Renal pelvis (tissue), 12 donors: ENCODE measurements around the gene AQP12B. TPM values are rescaled to one million over a fixed set of nuclear protein-coding genes. Genes with fewer than 3 reads are reported as not detected.
"Not testable (repeated sequence)": the region's sequence is repeated elsewhere in the genome, so short reads cannot be mapped to it uniquely, and the experiment has no call there.

Experiments used
- DNase-seq: peaks from one replicate; pipeline ENCODE4 v3.0.0-alpha.2; 2013
- long read RNA-seq, 16 experiments: transcript quantifications; one replicate each; lab custom pipeline, GENCODE V29; 2026
- polyA plus RNA-seq, 3 donors: library from polyadenylated mRNA; unstranded; fragments of 120-200 nt; gene quantifications; one replicate each; pipeline ENCODE4 v1.2.1, GENCODE V29; 2013; ENCODE audit not compliant: insufficient read length in 3 of 3

AQP12B gene, protein sequence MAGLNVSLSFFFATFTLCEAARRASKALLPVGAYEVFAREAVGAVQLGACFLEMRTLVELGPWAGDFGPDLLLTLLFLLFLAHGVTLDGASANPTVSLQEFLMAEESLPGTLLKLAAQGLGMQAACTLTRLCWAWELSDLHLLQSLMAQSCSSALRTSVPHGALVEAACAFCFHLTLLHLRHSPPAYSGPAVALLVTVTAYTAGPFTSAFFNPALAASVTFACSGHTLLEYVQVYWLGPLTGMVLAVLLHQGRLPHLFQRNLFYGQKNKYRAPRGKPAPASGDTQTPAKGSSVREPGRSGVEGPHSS
- polyA plus RNA-seq = 1 to 10 TPM in 1 of 3 donors, under 1 TPM in 2; 0.57 to 3.4 (median 0.66) TPM
- long read RNA-seq, donor 1 = 0 reads
- long read RNA-seq, donor 2 = 0 reads
- long read RNA-seq, donor 3 = 0 reads
- long read RNA-seq, donor 4 = 0 reads
- long read RNA-seq, donor 5 = 0 reads
- long read RNA-seq, donor 6 = 0 reads
- long read RNA-seq, donor 7 = 0 reads
- long read RNA-seq, donor 8 = 0 reads
- long read RNA-seq, donor 9 = 0 reads
- long read RNA-seq, donor 10 = 0 reads
- long read RNA-seq, donor 11 = 0 reads
- long read RNA-seq, donor 12 = 0 reads
- long read RNA-seq, donor 13 = 0 reads
- long read RNA-seq, donor 14 = 0 reads
- long read RNA-seq, donor 15 = 0 reads
- long read RNA-seq, donor 16 = 0 reads

DNA sequence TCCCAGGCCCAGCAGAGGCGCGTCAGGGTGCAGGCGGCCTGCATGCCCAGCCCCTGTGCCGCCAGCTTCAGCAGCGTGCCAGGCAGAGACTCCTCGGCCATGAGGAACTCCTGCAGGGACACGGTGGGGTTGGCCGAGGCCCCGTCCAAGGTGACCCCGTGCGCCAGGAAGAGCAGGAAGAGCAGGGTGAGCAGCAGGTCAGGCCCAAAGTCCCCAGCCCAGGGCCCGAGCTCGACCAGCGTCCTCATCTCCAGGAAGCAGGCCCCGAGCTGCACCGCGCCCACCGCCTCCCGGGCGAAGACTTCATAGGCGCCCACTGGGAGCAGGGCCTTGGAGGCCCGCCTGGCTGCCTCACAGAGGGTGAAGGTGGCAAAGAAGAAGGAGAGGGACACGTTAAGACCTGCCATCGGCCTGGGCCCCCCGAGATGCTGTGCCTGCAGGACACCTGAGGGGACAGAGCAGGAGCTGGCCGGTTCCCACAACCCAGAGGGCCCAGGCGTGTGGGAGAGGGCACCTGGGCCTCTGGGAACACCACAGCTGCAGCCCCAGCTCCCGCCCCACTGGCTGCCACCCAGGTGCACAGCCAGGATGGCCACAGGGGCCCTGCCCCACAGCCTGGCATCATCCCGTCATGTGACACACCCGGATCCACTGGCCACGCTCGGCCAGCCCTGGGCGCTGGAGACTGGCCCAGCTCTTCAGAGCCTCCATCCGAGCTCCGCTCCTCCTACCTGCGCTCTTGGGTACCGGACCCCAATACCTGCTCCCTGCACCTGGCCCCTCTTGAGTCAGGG, at the start of gene AQP12B:
AQP12B (minus strand) TSS at position 455 of the 794 bp plus-strand sequence; CDS start at position 407, 48 bp downstream.
- DNase-seq = not testable (repeated sequence)

GRCh38 chr2:240732184-240732583, 49.5 kb upstream of the AQP12B start:
- DNase-seq = no peak

DNA sequence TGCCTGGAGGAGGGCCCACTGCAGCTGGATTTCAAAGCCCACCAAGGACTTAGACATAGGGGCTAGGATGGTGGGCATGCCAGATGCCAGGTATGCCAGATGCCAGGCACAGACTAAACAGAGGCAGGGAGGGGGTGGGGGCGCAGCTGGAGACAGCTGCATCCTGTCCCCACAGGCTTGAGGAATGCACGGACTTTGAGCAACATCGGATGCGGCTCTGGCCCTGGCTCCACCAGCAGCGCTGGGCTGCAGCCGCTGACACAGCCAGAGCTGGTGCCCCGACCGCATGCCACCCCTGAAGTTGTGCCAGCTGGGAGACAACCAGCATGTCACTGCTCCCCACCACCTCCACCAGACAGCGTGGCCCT, 48.5 kb upstream of the AQP12B start:
- DNase-seq = no peak

DNA sequence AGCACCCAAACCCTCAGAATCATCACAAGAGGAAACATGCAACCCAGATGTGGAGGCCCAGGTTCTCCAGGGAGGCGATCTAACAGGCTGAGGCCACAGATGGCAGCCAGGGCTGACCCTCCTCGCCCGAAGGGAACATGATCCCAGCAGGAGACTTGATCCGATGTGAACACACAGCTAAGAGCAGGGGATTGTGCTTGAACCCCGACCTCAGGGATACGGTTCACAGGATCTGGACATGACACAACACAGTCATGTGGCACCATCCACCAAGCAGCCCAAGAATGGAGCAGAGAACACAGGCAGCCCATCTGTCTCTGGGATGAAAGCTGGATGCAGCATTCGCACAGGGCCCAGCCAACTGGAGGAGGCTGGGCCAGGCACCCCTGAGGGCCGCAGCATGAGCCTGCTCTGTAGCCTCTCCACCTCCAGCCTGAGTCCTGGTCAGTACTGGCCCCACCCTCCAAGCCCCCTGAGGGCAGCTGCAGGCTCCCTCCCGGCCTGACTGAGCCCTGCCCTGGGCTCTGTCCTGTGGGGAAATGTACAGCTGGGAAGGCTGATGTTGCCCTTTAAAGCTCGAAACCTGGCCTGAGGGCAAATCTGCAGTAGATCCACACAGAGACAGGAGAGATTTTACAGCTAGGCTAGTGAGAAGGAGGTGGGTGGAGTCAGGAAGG, 48.0 kb upstream of the AQP12B start:
- DNase-seq = peak; percentile 15

GRCh38 chr2:240728827-240729226, 46.1 kb upstream of the AQP12B start:
- no peak for DNase-seq

DNA sequence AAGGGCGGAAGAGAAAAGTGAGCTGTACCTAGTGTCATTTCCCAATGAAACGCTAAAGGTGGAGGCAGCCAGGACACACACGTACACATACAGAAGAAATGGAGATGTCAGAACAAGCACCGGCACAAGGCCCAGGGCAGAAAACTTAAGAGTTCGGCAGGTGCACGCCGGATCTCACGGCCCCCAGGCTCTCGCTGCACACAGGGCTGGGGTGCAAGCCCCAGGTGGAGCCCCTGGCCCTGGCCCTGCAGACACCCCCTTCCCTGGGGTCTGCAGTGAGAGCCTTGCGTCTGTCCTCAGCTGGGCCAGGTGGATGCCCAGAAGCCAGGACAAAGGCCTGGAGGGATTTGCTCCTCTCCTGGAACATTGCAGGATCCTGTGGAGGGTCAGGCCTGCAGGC, 45.7 kb upstream of the AQP12B start:
- DNase-seq = no peak

- no peak for DNase-seq
Observed at GRCh38 chr2:240727913-240728312, 45.2 kb upstream of the AQP12B start.

DNA sequence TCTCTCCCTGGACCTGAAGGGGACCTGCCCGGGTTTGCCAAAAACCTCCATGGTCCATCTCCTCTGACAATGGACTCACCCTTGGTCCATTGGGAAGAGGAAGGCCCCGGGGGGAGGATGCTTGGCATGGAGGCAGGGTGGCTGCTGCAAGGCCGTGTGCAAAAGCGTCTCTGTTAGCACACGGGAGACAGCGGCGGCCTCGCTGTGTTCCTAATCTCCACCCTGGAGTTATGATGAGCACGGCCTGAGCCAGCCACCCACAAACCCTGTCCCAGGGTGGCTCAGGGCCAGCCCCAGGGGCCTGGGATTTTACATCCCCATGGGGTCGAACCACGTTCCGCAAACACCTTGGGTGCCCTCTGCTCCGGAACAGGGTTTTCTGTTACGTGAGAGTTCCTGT, 44.8 kb upstream of the AQP12B start:
- DNase-seq = no peak

- no peak for DNase-seq
Observed at GRCh38 chr2:240726876-240727275, 44.2 kb upstream of the AQP12B start.

DNA sequence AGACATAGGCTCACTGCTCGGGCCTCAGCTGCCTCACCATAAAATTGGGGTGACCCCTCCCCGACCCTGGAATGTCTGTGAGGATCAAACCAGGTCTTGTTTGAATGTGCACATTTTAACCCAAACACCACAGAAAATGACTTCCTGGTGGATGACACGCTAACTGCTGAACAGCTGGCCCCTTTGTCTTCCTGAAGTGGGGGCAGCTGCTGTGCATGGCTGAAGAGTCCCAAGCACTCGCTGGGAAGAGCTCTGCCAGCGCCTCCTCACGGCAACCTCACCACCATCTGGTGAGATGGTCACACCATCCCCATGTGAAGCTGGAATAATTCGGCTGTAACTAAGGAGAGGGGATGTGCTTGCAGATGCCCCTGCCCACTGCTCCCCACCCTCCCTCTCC, 43.0 kb upstream of the AQP12B start:
- DNase-seq = no peak

DNA sequence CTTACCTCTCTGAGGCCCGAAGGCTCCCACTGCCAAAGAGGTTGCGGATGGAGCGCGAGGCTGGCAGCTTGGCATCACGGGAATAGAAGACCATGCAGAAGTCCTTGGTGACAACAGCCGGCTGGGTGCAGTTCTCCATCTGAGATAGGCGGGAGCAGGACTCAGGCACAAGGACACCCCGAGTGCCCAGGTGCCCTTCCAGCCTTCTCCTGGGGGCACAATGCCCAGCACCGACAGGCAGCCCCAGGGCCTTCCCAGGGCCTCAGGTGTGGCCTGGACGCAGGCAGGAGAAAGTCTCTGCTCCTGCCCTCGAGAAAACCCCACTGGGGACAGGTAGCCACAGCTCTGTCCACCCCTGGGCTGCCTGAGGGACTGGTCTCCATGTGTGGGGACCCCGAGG, 42.6 kb upstream of the AQP12B start:
- DNase-seq = no peak

- DNase-seq = no peak
Observed at GRCh38 chr2:240724431-240724830, 41.7 kb upstream of the AQP12B start.

GRCh38 chr2:240723851-240724250, 41.2 kb upstream of the AQP12B start:
- DNase-seq = no peak

DNA sequence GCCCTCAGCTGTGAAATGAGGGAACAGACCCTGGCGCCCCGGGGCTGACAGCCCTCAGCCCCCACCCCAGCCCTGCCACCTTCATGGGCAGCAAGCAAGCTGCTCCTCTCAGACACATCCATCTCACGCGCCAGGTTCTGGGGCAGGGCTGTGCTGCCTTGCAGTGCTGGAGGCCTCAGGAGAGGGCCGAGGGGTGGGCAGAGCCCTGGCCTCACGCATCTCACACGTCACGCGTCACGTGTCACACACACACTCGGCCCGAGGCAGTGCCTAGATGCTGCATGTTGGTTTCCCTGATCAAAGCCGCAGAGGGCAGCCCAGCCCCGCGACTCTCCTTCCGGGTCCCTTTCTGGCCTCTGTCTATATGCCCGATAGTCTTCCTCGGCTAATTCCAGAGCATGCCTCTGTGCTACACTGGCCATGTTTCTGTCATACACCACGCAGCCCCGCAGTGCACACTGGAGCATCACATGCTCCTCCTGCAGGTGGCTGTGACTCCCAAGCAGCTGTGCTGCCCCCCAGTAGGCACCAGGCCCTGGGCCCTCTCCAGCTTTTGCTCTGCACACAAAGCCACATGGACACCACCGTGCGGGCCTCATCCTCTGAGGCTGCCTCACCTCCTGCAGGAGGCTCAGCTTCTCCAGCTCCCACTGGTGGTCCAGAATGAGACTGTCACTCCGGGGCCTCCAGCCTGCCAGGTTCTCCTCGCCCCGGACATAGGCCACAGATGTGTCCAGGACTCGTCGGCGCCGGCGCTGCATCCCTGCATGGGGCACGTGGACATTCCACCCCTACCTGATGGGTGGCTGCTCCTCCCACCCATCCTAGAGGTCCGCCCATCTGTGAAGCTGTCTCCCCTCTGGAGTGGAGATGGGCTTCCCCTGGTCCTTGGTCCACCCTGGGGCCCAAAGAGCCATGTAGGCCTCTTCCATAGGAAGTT, 40.4 kb upstream of the AQP12B start:
- no peak for DNase-seq

DNA sequence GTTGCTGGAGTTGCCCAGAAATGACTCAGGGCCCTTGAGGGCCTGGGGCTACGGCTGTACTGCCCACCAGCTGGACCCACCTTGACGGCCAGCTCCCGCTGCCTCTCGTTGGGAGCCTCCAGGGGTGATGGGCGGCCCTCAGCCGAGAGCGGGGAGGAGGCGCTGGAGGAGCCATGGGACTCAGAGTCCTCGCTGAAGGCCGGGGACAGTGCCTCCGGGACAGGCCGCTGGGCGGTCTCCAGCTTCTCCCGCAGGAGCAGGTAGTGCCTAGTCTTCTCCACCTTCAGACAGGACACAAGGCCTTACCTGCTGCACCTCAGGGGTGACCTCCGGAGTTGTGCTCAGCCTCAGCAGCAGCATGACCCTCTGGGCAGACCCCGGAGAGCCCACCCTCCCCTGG, 39.7 kb upstream of the AQP12B start:
- DNase-seq = no peak

DNA sequence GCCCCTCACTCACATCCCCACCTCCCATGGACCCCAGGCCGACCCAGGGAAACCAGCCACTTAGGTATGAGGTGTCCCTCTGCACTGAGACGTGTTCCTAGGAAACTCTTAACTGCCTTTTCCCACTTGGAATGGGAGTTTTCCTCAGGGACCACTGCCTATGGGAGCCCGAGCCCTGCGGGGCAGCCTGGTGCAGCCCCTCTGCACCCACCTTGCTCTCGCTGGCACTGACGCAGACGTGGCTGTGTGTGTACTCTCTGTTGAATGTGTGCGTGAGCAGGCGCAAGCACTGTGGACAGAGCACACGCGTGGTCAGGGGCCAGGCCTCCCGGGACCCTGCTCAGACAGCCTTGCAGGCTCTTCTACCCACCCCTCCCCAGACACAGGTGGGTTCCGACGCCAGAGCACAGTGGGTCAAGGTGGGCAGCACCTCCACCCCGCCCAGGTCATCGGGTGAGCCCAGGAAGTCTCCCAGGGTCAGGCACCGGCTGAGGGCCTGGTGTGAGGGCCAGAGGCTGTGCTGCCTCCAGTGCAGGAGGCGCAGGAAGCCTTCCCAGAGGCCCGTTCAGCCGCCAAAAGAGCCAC, 39.0 kb upstream of the AQP12B start:
- no peak for DNase-seq

DNA sequence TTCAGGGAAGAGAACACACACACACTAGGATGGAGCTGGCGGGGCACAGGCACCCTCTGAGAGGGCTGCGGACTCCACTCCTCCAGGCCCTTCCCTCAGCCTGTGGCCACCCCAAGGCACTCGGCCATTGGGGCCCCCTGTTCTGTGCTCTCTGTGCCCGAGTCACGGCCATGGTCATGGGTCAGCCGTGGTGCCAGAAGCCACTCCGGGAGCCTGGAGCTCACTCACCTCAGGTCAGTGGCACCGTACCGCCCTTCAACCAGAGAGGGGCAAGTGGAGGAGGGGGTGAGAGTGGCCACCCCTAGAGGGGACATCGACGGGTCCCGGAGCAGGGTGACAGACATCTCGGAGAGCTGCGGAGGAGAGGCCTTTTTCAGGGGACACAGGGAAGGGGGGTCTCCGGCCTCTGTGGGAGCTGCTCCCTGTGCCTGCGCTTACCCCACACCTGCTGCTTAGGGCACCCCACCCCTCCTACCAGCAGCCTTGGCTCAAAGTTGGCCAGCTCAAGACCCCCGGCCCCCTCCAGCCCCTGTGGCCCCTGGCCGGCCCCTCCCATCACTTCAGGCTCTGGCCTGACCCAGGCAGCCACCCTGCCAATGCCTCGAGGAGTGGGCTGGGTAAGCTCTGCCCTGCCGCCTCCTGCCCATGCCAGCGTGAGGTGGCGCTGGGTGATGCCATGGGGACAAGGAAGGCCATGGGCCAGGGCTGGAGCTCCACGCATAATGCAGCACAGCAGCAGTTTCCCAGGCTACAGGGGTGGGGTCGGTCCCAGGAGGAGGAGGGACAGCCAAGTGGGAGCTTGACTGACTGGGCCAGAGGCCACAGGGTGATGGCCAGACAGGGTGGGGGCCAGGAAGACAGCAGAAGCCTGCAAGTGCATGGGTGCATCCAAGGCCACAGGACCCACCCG, 38.3 kb upstream of the AQP12B start:
- DNase-seq = no peak

- no peak for DNase-seq
Observed at GRCh38 chr2:240719676-240720545, 37.2 kb upstream of the AQP12B start.
